Measurements from ENCODE around the gene MAP4K2.
A peak's percentile ranks its signal among the peaks of the same experiment; 100 is the strongest.

The MAP4K2 gene

GRCh38 chr11:64790205-64791095 is 12.6 kb downstream of the MAP4K2 start:
- no peak for DNase-seq

- DNase-seq, result no peak
Measured at GRCh38 chr11:64789331-64790204, 13.4 kb downstream of the MAP4K2 start.

- DNase-seq, result no peak
Measured at GRCh38 chr11:64788321-64789215, 14.4 kb downstream of the MAP4K2 start.

- no peak for DNase-seq
Measured at GRCh38 chr11:64787526-64788320, 15.3 kb downstream of the MAP4K2 start.

GRCh38 chr11:64786308-64786707 is 16.7 kb downstream of the MAP4K2 start:
- no peak for DNase-seq

- no peak for DNase-seq
Measured at GRCh38 chr11:64784813-64785581, 18.0 kb downstream of the MAP4K2 start.

- peak; percentile 100 for DNase-seq
Measured at GRCh38 chr11:64778473-64779298, 24.3 kb downstream of the MAP4K2 start, which contains the start of gene SF1. TSS of gene SF1 (minus strand) at chr11:64778542. CDS start at chr11:64778392, 150 bp downstream.

- no peak for DNase-seq
Measured at GRCh38 chr11:64778223-64778472, 24.9 kb downstream of the MAP4K2 start.

GRCh38 chr11:64777449-64778222 is 25.4 kb downstream of the MAP4K2 start:
- peak; percentile 90 for DNase-seq

- DNase-seq, result no peak
Measured at GRCh38 chr11:64776875-64777274, 26.1 kb downstream of the MAP4K2 start.

GRCh38 chr11:64776425-64776824 is 26.6 kb downstream of the MAP4K2 start:
- DNase-seq, result no peak

GRCh38 chr11:64774144-64774543 is 28.9 kb downstream of the MAP4K2 start:
- no peak for DNase-seq

- no peak for DNase-seq
Measured at GRCh38 chr11:64772303-64773018, 30.6 kb downstream of the MAP4K2 start.

- no peak for DNase-seq
Measured at GRCh38 chr11:64771861-64772260, 31.2 kb downstream of the MAP4K2 start.

- no peak for DNase-seq
Measured at GRCh38 chr11:64770120-64770519, 32.9 kb downstream of the MAP4K2 start.

GRCh38 chr11:64769283-64769682 is 33.7 kb downstream of the MAP4K2 start:
- DNase-seq, result no peak

- no peak for DNase-seq
Measured at GRCh38 chr11:64768300-64768694, 34.7 kb downstream of the MAP4K2 start.

GRCh38 chr11:64767344-64768299 is 35.4 kb downstream of the MAP4K2 start:
- DNase-seq, result no peak
